Measurements from ENCODE around the gene BCAS4. TPM values are rescaled to one million over a fixed set of nuclear protein-coding genes. Genes with fewer than 3 reads are reported as not detected.

Gene BCAS4
- total and polyA plus RNA-seq, 2 donors (not counting 1 experiment from before 2014, with no cell fraction given), result 14.1 to 33.7 TPM

DNA sequence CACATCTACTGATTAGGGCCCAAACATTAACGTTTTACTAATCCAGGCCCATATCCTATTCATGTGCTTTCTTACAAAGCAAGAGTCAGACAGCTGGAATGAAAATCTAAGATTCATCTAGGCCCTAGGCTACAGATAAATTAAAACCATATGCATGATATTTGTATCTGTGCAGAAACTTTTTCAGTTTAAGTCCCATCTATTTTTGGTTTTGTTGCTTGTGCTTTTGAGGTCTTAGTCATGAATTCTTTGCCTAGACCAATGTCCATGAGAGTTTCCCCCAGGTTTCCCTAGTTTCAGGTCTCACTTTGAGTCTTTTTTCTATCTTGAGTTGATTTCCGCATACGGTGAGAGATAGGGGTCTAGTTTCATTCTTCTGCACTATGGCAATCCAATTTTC is 116.2 kb downstream of the BCAS4 start:
- H4K20me1 ChIP-seq (ENCODE audit: control insufficient read depth, extremely low read depth, insufficient read depth, low read length), result peaks cover 3% of the 10 kb centered on the region
- DNase-seq (ENCODE audit: low read depth in 2 of 2), result peak; percentile 59 to 64
- no peak overlapping the region for H3K4me3 ChIP-seq (replicated peaks in 1 of 4; ENCODE audit: control extremely low read depth in 1 of 4, insufficient read depth in 1 of 4, low read depth in 3 of 4, low read length in 4 of 4)
- no peaks in the 10 kb centered on the region for H3K36me3 ChIP-seq (ENCODE audit: control insufficient read depth, insufficient read depth, low read length)
- H3K9me3 ChIP-seq (ENCODE audit: control insufficient read depth, insufficient read depth, low read depth, low read length), result no peaks in the 10 kb centered on the region
- peak overlapping the region; percentile 27 for H3K4me2 ChIP-seq (ENCODE audit: extremely low read depth, insufficient read depth, low read length)
- TF ChIP-seq EZH2 (IDR thresholded peaks at IDR 0.05; ENCODE audit: low read length, missing control alignments), result no peak
- TF ChIP-seq, protein P1, sequence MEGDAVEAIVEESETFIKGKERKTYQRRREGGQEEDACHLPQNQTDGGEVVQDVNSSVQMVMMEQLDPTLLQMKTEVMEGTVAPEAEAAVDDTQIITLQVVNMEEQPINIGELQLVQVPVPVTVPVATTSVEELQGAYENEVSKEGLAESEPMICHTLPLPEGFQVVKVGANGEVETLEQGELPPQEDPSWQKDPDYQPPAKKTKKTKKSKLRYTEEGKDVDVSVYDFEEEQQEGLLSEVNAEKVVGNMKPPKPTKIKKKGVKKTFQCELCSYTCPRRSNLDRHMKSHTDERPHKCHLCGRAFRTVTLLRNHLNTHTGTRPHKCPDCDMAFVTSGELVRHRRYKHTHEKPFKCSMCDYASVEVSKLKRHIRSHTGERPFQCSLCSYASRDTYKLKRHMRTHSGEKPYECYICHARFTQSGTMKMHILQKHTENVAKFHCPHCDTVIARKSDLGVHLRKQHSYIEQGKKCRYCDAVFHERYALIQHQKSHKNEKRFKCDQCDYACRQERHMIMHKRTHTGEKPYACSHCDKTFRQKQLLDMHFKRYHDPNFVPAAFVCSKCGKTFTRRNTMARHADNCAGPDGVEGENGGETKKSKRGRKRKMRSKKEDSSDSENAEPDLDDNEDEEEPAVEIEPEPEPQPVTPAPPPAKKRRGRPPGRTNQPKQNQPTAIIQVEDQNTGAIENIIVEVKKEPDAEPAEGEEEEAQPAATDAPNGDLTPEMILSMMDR (conservative IDR thresholded peaks at IDR 0.05 in 1 of 2, IDR thresholded peaks at IDR 0.05 in 1 of 2; ENCODE audit: low read depth in 1 of 2, low read length in 2 of 2), result no peak
- no peaks in the 10 kb centered on the region for H3K27me3 ChIP-seq (ENCODE audit: control insufficient read depth, insufficient read depth, low read length)
- no peak overlapping the region for H2AFZ ChIP-seq (ENCODE audit: low read length)
- H3K27ac ChIP-seq (ENCODE audit: insufficient read depth, low read length), result peak overlapping the region; percentile 45
- H3K4me1 ChIP-seq (ENCODE audit: control insufficient read depth, extremely low read depth, insufficient read depth, low read length), result peaks cover 25% of the 10 kb centered on the region
- no peak overlapping the region for H3K9ac ChIP-seq (ENCODE audit: insufficient read depth, low read length)
- peaks cover 93% of the 10 kb centered on the region for H3K79me2 ChIP-seq (ENCODE audit: control insufficient read depth, insufficient read depth, low read length)

DNA sequence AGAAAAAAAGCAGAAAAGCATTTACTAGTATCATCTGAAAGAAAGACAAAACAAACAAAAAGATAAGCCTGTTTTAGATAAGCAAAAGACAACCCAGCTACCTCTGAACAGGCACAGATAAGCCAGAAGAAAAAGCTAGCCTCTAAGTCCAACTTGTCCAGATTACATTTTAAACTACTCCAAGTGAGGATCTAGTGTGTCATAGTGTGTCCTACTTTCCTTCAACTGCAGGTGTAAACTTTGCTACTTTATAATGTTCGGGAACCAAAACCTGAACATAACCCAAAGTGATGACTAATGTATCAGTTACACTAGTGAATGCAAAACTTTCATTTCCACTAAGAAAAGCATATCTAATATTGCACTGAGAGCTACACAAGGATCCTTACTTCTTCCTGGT is 116.9 kb downstream of the BCAS4 start:
- H3K4me1 ChIP-seq (ENCODE audit: control insufficient read depth, extremely low read depth, insufficient read depth, low read length), result peaks cover 28% of the 10 kb centered on the region

DNA sequence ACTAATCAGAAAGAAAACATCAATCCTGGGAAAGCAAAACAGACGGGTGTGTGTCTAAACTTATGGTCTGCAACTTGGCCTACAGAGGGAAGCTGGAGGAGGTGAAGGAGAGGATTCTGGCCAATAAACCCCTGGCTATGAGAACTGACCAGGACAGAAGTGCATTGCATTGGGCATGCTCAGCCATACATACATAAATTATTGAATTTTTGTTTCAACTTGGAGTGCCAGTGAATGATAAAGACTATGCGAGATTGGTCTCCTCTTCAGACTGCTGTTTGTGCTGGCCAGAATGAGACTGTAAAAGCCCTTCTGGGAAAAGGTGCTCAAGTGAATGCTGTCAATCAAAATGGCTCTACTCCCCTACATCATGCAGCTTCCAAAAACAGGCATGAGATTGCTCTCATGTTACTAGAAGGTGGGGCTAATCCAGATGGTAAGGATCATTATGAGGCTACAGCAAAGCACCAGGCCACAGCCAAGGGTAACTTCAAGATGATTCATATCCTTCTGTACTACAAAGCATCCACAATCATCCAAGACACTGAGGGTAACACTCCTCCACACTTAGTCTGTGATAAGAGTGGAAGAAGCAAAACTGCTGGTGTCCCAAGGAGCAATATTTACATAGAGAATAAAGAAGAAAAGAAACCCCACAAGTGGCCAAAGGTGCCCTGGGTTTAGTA is 119.0 kb downstream of the BCAS4 start:
- H3K4me3 ChIP-seq (replicated peaks in 1 of 4; ENCODE audit: control extremely low read depth in 1 of 4, insufficient read depth in 1 of 4, low read depth in 3 of 4, low read length in 4 of 4), result no peak overlapping the region
- no peaks in the 10 kb centered on the region for H3K9me3 ChIP-seq (ENCODE audit: control insufficient read depth, insufficient read depth, low read depth, low read length)
- H3K27me3 ChIP-seq (ENCODE audit: control insufficient read depth, insufficient read depth, low read length), result no peaks in the 10 kb centered on the region
- peaks cover 37% of the 10 kb centered on the region for H3K4me1 ChIP-seq (ENCODE audit: control insufficient read depth, extremely low read depth, insufficient read depth, low read length)
- peak overlapping the region; percentile 51 for H3K4me2 ChIP-seq (ENCODE audit: extremely low read depth, insufficient read depth, low read length)
- no peak overlapping the region for H3K9ac ChIP-seq (ENCODE audit: insufficient read depth, low read length)
- DNase-seq (ENCODE audit: low read depth in 2 of 2), result peak; percentile 76 to 85
- H2AFZ ChIP-seq (ENCODE audit: low read length), result no peak overlapping the region
- no peaks in the 10 kb centered on the region for H3K36me3 ChIP-seq (ENCODE audit: control insufficient read depth, insufficient read depth, low read length)
- no peak for TF ChIP-seq EZH2 (IDR thresholded peaks at IDR 0.05; ENCODE audit: low read length, missing control alignments)
- TF ChIP-seq, protein P1 (conservative IDR thresholded peaks at IDR 0.05 in 1 of 2, IDR thresholded peaks at IDR 0.05 in 1 of 2; ENCODE audit: low read depth in 1 of 2, low read length in 2 of 2), result no peak
- peaks cover 11% of the 10 kb centered on the region for H4K20me1 ChIP-seq (ENCODE audit: control insufficient read depth, extremely low read depth, insufficient read depth, low read length)
- H3K79me2 ChIP-seq (ENCODE audit: control insufficient read depth, insufficient read depth, low read length), result peaks cover 95% of the 10 kb centered on the region
- peak overlapping the region; percentile 43 for H3K27ac ChIP-seq (ENCODE audit: insufficient read depth, low read length)

More for the DNA sequence above, 116.9 kb downstream of the BCAS4 start:
- Histone ChIP-seq H4K20me1 (ENCODE audit: control insufficient read depth, extremely low read depth, insufficient read depth, low read length) (peaks cover 3% of the 10 kb centered on the region), H3K9me3 (ENCODE audit: control insufficient read depth, insufficient read depth, low read depth, low read length) (no peaks in the 10 kb centered on the region), H3K36me3 (ENCODE audit: control insufficient read depth, insufficient read depth, low read length) (no peaks in the 10 kb centered on the region), H3K4me2 (ENCODE audit: extremely low read depth, insufficient read depth, low read length) (no peak overlapping the region), H3K9ac (ENCODE audit: insufficient read depth, low read length) (no peak overlapping the region), H3K27me3 (ENCODE audit: control insufficient read depth, insufficient read depth, low read length) (no peaks in the 10 kb centered on the region), H2AFZ (ENCODE audit: low read length) (no peak overlapping the region), H3K27ac (ENCODE audit: insufficient read depth, low read length) (no peak overlapping the region), H3K4me3 (replicated peaks in 1 of 4; ENCODE audit: control extremely low read depth in 1 of 4, insufficient read depth in 1 of 4, low read depth in 3 of 4, low read length in 4 of 4) (no peak overlapping the region), H3K79me2 (ENCODE audit: control insufficient read depth, insufficient read depth, low read length) (peaks cover 93% of the 10 kb centered on the region)
- DNase-seq (ENCODE audit: low read depth in 2 of 2), result no peak
- TF ChIP-seq, protein P1 (conservative IDR thresholded peaks at IDR 0.05 in 1 of 2, IDR thresholded peaks at IDR 0.05 in 1 of 2; ENCODE audit: low read depth in 1 of 2, low read length in 2 of 2), result no peak
- TF ChIP-seq EZH2 (IDR thresholded peaks at IDR 0.05; ENCODE audit: low read length, missing control alignments), result no peak

Data from fibroblast of lung (primary cell).